Right atrium auricular region (tissue), 2 donors: ENCODE data around the gene SF3A1. TPM values are rescaled to one million over a fixed set of nuclear protein-coding genes. Genes with fewer than 3 reads are reported as not detected.
"Not testable (repeated sequence)": the region's sequence is repeated elsewhere in the genome, so short reads cannot be mapped to it uniquely, and the experiment has no call there.

Experiments used
- DNase-seq: peaks from one replicate; pipeline ENCODE4 v3.0.0-alpha.2; 2019; ENCODE audit warnings: low spot score
- H3K27ac ChIP-seq, 2 donors: fragments of 200-600 bp; sonication (generic); 1 replicate in 1 of 2; 2 replicates in 1 of 2; pipeline ENCODE4 v1.5.1; 2016 to 2019
- H3K27me3 ChIP-seq, 2 donors: fragments of 200-600 bp; sonication (generic); one replicate each; pipeline versions ENCODE4 v1.5.1 to v1.6.0; 2017 to 2019
- H3K36me3 ChIP-seq: fragments of 200-600 bp; sonication (generic); one replicate; pipeline ENCODE4 v1.5.1; 2016
- H3K4me1 ChIP-seq, 2 donors: fragments of 200-600 bp; sonication (generic); one replicate each; pipeline versions ENCODE4 v1.5.1 to v1.6.0; 2017 to 2019
- H3K4me3 ChIP-seq, 2 donors: fragments of 200-600 bp; sonication (generic); 1 replicate in 1 of 2; 2 replicates in 1 of 2; pipeline ENCODE4 v1.5.1; 2017 to 2019; ENCODE audit warnings: mild to moderate bottlenecking in 1 of 2, moderate library complexity in 1 of 2
- H3K9me3 ChIP-seq, 2 donors: fragments of 200-600 bp; sonication (generic); one replicate each; pipeline ENCODE4 v1.5.1; 2019
- CTCF ChIP-seq, 2 donors: fragments of 200-600 bp; sonication (generic); IDR thresholded peaks; one replicate each; pipeline ENCODE4 v1.5.1; 2019; ENCODE audit warnings: antibody characterized with exemption in 2 of 2
- total RNA-seq, 2 donors: library from RNA; depleted of rRNA; stranded (reverse); fragments of >200 nt; gene quantifications; one replicate each; pipeline ENCODE4 v1.1.0, GENCODE V29; 2016

SF3A1 gene
- total RNA-seq, 2 donors from 2014 or later: 52.3 to 81.1 TPM

GRCh38 chr22:30402028-30402765 lies 45.5 kb upstream of the SF3A1 start:
- TF ChIP-seq CTCF (IDR thresholded peaks at IDR 0.05): no peak
- Histone ChIP-seq H3K9me3 (no peaks in the 10 kb centered on the region), H3K4me3 (no peak overlapping the region), H3K36me3 (peaks cover 5% of the 10 kb centered on the region), H3K4me1 (peaks cover 0 to 19% of the 10 kb centered on the region in 2 donors), H3K27me3 (no peaks in the 10 kb centered on the region), H3K27ac (no peak overlapping the region)
- no peak for DNase-seq

GRCh38 chr22:30401024-30401423 lies 44.3 kb upstream of the SF3A1 start:
- not testable (repeated sequence) for H3K27me3 ChIP-seq, H3K27ac ChIP-seq, H3K36me3 ChIP-seq, H3K9me3 ChIP-seq, H3K4me3 ChIP-seq, DNase-seq
- peaks cover 0 to 31% of the 10 kb centered on the region in 2 donors for H3K4me1 ChIP-seq

DNA sequence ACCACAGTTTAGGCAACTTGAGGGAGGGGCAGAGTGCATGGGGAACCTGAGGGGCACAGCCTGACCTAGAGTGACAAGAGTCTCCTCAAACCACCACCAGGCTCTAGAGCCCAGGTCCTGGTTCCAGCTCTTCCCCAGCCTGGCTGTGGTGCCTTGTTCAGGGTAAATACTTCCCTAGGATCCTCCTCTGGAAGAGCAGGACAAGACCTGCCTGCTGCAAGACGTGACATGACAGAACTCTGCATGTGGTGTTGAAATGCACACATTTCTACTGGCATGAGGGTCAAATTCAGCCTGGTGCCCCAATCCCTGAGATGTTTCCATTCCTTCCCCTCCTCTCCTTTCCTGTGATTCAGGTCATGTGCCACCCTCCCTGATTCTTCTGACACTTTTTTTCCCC lies 43.5 kb upstream of the SF3A1 start:
- no peak for DNase-seq
- Histone ChIP-seq H3K4me1 (peaks cover 0 to 32% of the 10 kb centered on the region in 2 donors), H3K36me3 (no peaks in the 10 kb centered on the region), H3K9me3 (no peaks in the 10 kb centered on the region), H3K27me3 (no peaks in the 10 kb centered on the region), H3K4me3 (no peak overlapping the region), H3K27ac (no peak overlapping the region)
- TF ChIP-seq CTCF (IDR thresholded peaks at IDR 0.05): no peak

- TF ChIP-seq CTCF (IDR thresholded peaks at IDR 0.05): no peak
- Histone ChIP-seq H3K4me1 (peaks cover 0 to 32% of the 10 kb centered on the region in 2 donors), H3K36me3 (no peaks in the 10 kb centered on the region), H3K27ac (no peak overlapping the region), H3K9me3 (no peaks in the 10 kb centered on the region), H3K4me3 (no peak overlapping the region), H3K27me3 (no peaks in the 10 kb centered on the region)
- no peak for DNase-seq
Observed at GRCh38 chr22:30399718-30400117, 43.0 kb upstream of the SF3A1 start.

GRCh38 chr22:30398685-30399680 lies 42.3 kb upstream of the SF3A1 start:
- DNase-seq: no peak
- Histone ChIP-seq H3K36me3 (no peaks in the 10 kb centered on the region), H3K27ac (no peak overlapping the region), H3K9me3 (no peaks in the 10 kb centered on the region), H3K27me3 (no peaks in the 10 kb centered on the region), H3K4me1 (peaks cover 0 to 32% of the 10 kb centered on the region in 2 donors), H3K4me3 (no peak overlapping the region)
- no peak for TF ChIP-seq CTCF (IDR thresholded peaks at IDR 0.05)
